MCF 10A (cell line): Measurements from ENCODE around the gene CPLX4. TPM values are rescaled to one million over a fixed set of nuclear protein-coding genes. Genes with fewer than 3 reads are reported as not detected.

ENCODE experiments used
- BruUV-seq: library from RNA; stranded (reverse); fragments of 400-500 nt; replicated peaks from 2 replicates; lab custom pipeline; 2021; lab: Mats Ljungman, UMichigan
- CTCF ChIA-PET: fragments of 300-600 bp; sonication (Branson Sonifier 250); formaldehyde crosslinking; extraction: SDS; loops from one replicate; lab custom pipeline; 2021; ENCODE audit warnings: antibody characterized with exemption, inconsistent platforms; lab: Yijun Ruan, JAX
- POLR2A ChIA-PET: fragments of 300-600, 350-650 bp; sonication (Branson Sonifier 250); formaldehyde crosslinking; extraction: SDS; loops from one replicate; lab custom pipeline; 2020; ENCODE audit warnings: antibody characterized with exemption, inconsistent platforms; lab: Yijun Ruan, JAX
- DNase-seq: peaks from one replicate; pipeline ENCODE4 v3.0.0-alpha.2; 2018; ENCODE audit not compliant: unreplicated experiment
- H3K27ac Mint-ChIP-seq: one replicate; pipeline ENCODE4 v1.8.0; 2022; ENCODE audit warnings: mild to moderate bottlenecking, low read depth, mixed read lengths; ENCODE audit not compliant: unreplicated experiment
- H3K27me3 Mint-ChIP-seq: one replicate; pipeline ENCODE4 v1.8.0; 2022; ENCODE audit warnings: mixed read lengths; ENCODE audit not compliant: insufficient read depth, unreplicated experiment
- H3K36me3 Mint-ChIP-seq: one replicate; pipeline ENCODE4 v1.8.0; 2022; ENCODE audit warnings: mild to moderate bottlenecking, moderate library complexity, mixed read lengths; ENCODE audit not compliant: insufficient read depth, unreplicated experiment
- H3K4me1 Mint-ChIP-seq: one replicate; pipeline ENCODE4 v1.8.0; 2022; ENCODE audit warnings: mixed read lengths; ENCODE audit not compliant: insufficient read depth, unreplicated experiment
- H3K4me3 Mint-ChIP-seq: one replicate; pipeline ENCODE4 v1.8.0; 2022; ENCODE audit warnings: mild to moderate bottlenecking, moderate library complexity, mixed read lengths; ENCODE audit not compliant: unreplicated experiment
- H3K9me3 Mint-ChIP-seq: one replicate; pipeline ENCODE4 v1.8.0; 2022; ENCODE audit warnings: mixed read lengths; ENCODE audit not compliant: unreplicated experiment
- CTCF ChIP-seq: fragments of 200-600 bp; IDR thresholded peaks from one replicate; pipeline ENCODE4 v1.8.0; 2022; ENCODE audit warnings: antibody characterized with exemption, mild to moderate bottlenecking; ENCODE audit not compliant: unreplicated experiment
- intact Hi-C: fragments of 100-400 bp; cut with micrococcal nuclease; formaldehyde crosslinking; loops from 2 replicates; pipeline ENCODE4 v1.14.1; 2022
- total RNA-seq: library from RNA; stranded (reverse); gene quantifications from 2 replicates; pipeline ENCODE4 v1.2.3, GENCODE V29; 2022

The CPLX4 gene
- total RNA-seq, 1 experiment from 2014 or later: not detected

GRCh38 chr18:59328683-59329082, 10.2 kb upstream of the CPLX4 start:
- ChIA-PET CTCF (interaction anchor here (0.6 to 1.6 kb wide), 3 partner anchors 55 to 647 kb away, joined by 3 to 9 read pairs (median 3); no protein-coding TSS in a partner anchor), POLR2A (interaction anchor here (1.5 kb wide), 1 partner anchor 11 kb away, joined by 6 read pairs; no protein-coding TSS in a partner anchor)
- peaks cover 61% of the 10 kb centered on the region for H3K36me3 Mint-ChIP-seq
- DNase-seq: no peak
- BruUV-seq: no TSS peak
- H3K27me3 Mint-ChIP-seq: no peaks in the 10 kb centered on the region
- H3K4me1 Mint-ChIP-seq: no peaks in the 10 kb centered on the region
- intact Hi-C loops: no loop called here
- H3K9me3 Mint-ChIP-seq: no peaks in the 10 kb centered on the region
- H3K27ac Mint-ChIP-seq: no peak overlapping the region
- TF ChIP-seq CTCF: no peak
- H3K4me3 Mint-ChIP-seq: no peak overlapping the region

GRCh38 chr18:59325965-59326364, 7.5 kb upstream of the CPLX4 start:
- BruUV-seq: no TSS peak
- H3K27me3 Mint-ChIP-seq: no peaks in the 10 kb centered on the region
- no peak for TF ChIP-seq CTCF
- no peak for DNase-seq
- ChIA-PET POLR2A (no interaction called here), CTCF (interaction anchor here (0.7 to 1.5 kb wide), 3 partner anchors 18 to 1157 kb away, joined by 3 to 11 read pairs (median 3); no protein-coding TSS in a partner anchor)
- intact Hi-C loops: no loop called here
- peaks cover 43% of the 10 kb centered on the region for H3K36me3 Mint-ChIP-seq
- no peaks in the 10 kb centered on the region for H3K9me3 Mint-ChIP-seq
- H3K27ac Mint-ChIP-seq: no peak overlapping the region
- H3K4me3 Mint-ChIP-seq: no peak overlapping the region
- H3K4me1 Mint-ChIP-seq: no peaks in the 10 kb centered on the region

GRCh38 chr18:59324623-59324971, 6.1 kb upstream of the CPLX4 start:
- intact Hi-C loops: no loop called here
- Mint-ChIP-seq H3K4me3 (no peak overlapping the region), H3K36me3 (peaks cover 39% of the 10 kb centered on the region), H3K27ac (no peak overlapping the region), H3K27me3 (no peaks in the 10 kb centered on the region), H3K9me3 (no peaks in the 10 kb centered on the region), H3K4me1 (no peaks in the 10 kb centered on the region)
- ChIA-PET CTCF (interaction anchor here (1.1 kb wide), 1 partner anchor 16 kb away, joined by 3 read pairs; no protein-coding TSS in a partner anchor), POLR2A (no interaction called here)
- DNase-seq: no peak
- no TSS peak for BruUV-seq
- no peak for TF ChIP-seq CTCF

GRCh38 chr18:59323931-59324622, 5.6 kb upstream of the CPLX4 start:
- DNase-seq: no peak
- BruUV-seq: no TSS peak
- Mint-ChIP-seq H3K4me3 (no peak overlapping the region), H3K27ac (no peak overlapping the region), H3K9me3 (no peaks in the 10 kb centered on the region), H3K4me1 (no peaks in the 10 kb centered on the region), H3K36me3 (peaks cover 34% of the 10 kb centered on the region), H3K27me3 (no peaks in the 10 kb centered on the region)
- POLR2A ChIA-PET: no interaction called here
- intact Hi-C loops: no loop called here
- TF ChIP-seq CTCF: no peak
- CTCF ChIA-PET: interaction anchor here (1.1 kb wide), 1 partner anchor 16 kb away, joined by 3 read pairs; no protein-coding TSS in a partner anchor
